Measurements from ENCODE around the gene C5orf63.
A peak's percentile ranks its signal among the peaks of the same experiment; 100 is the strongest.
"Not testable (repeated sequence)": the region's sequence is repeated elsewhere in the genome, so short reads cannot be mapped to it uniquely, and the experiment has no call there.

The C5orf63 gene

DNA sequence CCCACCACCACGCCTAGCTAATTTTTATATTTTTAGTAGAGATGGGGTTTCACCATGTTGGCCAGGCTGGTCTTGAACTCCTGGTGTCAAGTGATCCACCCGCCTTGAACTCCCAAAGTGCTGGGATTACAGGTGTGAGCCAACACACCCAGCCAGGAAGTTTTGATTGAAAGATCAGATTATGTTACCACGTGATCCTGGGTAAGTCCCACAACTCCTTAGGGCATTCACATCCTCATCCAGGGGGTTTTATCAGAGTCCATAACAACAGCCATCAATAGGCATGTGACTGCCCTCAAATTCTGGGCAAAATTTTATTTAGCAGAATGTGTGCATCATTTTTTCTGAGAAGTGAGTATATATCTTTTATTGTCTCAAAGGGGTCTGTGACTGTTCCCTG lies 68.0 kb downstream of the C5orf63 start:
- not testable (repeated sequence) for DNase-seq

DNA sequence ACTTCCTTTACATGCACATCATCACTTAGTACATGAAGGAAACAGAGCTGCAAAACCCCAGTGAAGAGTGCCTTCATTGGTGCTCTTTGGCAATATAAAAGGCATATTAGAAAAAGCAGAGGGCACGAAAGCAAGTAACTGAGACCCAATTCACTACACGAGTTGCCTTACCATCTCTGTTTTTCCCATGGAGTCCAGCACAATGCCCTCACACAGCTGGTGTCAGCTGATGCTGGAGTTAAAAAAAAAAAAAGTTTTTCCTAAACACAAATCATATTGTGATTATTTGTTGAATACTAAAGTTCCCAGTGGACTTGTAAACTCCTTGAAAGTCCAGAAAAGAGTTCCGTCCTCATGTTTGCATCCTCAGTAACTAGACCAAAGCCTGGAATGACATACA lies 68.6 kb downstream of the C5orf63 start:
- DNase-seq = no peak

DNA sequence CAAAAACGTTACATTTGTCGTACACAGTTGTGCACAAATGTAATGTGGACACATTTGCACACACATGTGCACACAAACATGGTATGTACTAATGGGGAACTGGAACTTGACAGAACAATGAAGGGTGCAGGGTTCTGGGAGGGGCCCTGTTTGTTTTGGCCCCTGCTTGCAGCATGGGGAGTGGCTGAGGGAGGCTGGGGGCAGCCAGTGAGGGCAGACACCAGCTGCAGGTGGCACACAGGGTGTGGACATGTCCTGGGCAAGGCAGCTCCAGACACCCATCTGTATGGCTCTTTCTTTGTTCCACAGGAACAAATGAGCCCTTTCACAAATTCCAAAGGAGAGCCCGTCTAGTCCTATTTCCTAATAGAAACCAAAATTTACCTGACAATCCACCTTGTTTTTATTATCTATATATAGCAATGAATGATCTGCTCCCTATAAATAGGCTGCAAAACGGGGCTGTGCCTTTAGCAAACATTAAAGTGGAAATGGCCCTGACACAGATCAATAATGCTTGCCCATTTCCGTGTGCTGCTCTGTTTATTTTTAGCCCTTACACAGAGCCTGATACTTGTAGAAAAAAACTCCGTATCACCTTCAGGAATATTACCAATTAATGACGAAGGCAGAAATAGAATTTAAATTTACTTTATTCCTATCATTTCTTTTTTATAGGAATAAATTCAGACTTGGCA lies 69.4 kb downstream of the C5orf63 start:
- DNase-seq = no peak

DNA sequence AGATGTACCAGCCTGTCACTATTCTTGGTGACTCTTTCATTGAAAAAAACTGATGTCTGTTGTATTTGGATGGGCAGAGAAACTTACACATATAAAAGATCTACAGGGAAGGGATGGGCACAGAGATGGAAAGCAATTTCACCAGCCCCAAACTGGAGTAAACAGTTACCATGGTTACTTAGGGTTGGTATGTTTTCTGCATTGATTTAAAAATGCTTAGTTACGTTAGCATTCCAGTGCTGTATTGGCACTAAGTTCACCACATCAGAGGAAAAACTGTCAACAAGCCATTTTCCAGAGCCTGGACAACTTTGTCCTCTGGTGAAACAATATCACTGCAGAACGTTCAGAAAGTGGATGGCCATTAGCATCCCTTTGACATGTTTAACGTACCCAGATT lies 70.9 kb downstream of the C5orf63 start:
- DNase-seq = peak; percentile 59

DNA sequence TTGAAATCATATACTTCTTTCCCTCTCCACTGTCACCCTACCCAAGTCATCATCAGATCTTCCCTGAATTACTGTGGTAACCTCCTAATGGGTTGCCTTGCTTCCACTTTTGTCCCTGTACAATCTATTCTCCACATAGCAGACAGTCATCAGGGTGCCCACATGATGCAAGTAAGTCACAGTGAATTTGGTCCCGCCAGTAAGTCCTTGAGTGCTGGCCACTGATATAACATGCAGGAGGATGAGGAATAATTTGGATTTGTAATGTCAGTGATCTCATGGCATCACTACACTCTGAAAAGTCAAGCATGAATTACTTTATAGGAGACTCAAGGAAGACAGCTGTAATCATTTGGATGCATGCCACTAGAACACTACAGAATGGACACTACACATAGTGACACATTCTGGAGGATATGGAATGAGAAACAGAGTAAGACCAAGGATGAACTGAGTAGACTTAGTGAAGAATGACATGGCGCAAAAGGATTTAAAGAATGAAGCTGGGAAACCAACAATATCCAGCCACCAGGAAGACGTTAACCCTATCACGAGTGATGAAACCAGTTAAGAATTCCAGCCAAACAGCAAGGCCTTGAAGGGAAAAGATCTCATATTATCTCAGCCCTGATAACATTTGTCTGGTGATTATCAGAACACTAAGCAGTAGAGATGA lies 71.5 kb downstream of the C5orf63 start:
- peak; percentile 67 for DNase-seq

All from islet precursor cell (in vitro differentiated cells).